Epithelial cell of proximal tubule (primary cell): Measurements from ENCODE around the gene RIOK1. TPM values are rescaled to one million over a fixed set of nuclear protein-coding genes. Genes with fewer than 3 reads are reported as not detected.

Source experiments
- DNase-seq: peaks from one replicate; pipeline ENCODE4 v3.0.0-alpha.2; 2011; ENCODE audit warnings: low read depth
- H3K4me3 ChIP-seq: 2 replicates; pipeline ENCODE4 v1.5.1; 2011; ENCODE audit warnings: low read depth, mild to moderate bottlenecking, low read length
- total RNA-seq: library from RNA; depleted of rRNA; stranded (reverse); fragments of >200 nt; gene quantifications from 2 replicates; pipeline ENCODE4 v1.2.3, GENCODE V29; 2015
- TF ChIP-seq, protein P1 (sequence below): conservative IDR thresholded peaks from 2 replicates; pipeline ENCODE4 v1.5.1; 2012; ENCODE audit warnings: low read depth, mild to moderate bottlenecking, low read length

Gene RIOK1
- total RNA-seq, 1 donor from 2014 or later: 9.5 TPM

DNA sequence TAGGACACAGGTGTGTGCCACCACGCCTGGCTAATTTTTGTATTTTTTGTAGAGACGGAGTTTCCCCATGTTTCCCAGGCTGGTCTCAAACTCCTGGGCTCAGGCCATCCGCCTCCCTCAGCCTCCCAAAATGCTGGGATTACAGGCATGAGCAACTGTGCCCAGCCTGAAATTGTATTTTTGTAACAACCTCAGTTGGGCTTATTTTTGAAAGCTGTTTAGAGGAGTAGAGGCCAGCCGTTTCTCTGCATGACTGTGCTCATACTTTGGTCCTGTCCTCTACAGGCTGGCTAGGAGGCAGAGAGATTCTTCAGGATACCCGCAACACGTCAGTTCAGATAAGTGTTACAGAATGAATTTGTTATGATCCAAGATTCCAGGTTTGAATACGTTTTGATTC, 22.2 kb upstream of the RIOK1 start:
- no peak overlapping the region for H3K4me3 ChIP-seq
- TF ChIP-seq, protein P1, sequence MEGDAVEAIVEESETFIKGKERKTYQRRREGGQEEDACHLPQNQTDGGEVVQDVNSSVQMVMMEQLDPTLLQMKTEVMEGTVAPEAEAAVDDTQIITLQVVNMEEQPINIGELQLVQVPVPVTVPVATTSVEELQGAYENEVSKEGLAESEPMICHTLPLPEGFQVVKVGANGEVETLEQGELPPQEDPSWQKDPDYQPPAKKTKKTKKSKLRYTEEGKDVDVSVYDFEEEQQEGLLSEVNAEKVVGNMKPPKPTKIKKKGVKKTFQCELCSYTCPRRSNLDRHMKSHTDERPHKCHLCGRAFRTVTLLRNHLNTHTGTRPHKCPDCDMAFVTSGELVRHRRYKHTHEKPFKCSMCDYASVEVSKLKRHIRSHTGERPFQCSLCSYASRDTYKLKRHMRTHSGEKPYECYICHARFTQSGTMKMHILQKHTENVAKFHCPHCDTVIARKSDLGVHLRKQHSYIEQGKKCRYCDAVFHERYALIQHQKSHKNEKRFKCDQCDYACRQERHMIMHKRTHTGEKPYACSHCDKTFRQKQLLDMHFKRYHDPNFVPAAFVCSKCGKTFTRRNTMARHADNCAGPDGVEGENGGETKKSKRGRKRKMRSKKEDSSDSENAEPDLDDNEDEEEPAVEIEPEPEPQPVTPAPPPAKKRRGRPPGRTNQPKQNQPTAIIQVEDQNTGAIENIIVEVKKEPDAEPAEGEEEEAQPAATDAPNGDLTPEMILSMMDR: no peak
- DNase-seq: no peak

GRCh38 chr6:7373739-7374138, 15.9 kb upstream of the RIOK1 start:
- DNase-seq: no peak
- H3K4me3 ChIP-seq: no peak overlapping the region
- TF ChIP-seq, protein P1: no peak

GRCh38 chr6:7377961-7378360, 11.6 kb upstream of the RIOK1 start:
- TF ChIP-seq, protein P1: no peak
- H3K4me3 ChIP-seq: no peak overlapping the region
- no peak for DNase-seq

GRCh38 chr6:7378740-7379139, 10.9 kb upstream of the RIOK1 start:
- TF ChIP-seq, protein P1: no peak
- no peak overlapping the region for H3K4me3 ChIP-seq
- no peak for DNase-seq

DNA sequence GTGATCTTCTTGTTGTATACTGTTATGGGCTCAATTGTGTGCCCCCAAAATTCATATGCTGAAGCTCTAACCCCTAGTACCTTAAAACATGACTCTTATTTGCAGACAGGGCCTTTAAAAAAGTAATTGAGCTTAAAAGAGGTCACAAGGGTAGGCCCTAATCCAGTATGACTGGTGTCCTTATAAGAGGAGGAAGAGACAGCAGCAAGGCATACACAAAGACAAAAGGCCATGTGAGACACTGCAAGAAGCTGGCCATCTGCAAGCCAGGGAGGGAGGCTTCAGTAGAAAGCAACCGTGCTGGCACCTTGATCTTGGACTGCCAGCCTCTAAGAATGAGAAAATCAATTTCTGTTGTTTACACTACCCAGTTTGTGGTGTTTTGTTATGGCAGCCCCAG, 8.5 kb upstream of the RIOK1 start:
- no peak overlapping the region for H3K4me3 ChIP-seq
- TF ChIP-seq, protein P1: no peak
- DNase-seq: no peak

DNA sequence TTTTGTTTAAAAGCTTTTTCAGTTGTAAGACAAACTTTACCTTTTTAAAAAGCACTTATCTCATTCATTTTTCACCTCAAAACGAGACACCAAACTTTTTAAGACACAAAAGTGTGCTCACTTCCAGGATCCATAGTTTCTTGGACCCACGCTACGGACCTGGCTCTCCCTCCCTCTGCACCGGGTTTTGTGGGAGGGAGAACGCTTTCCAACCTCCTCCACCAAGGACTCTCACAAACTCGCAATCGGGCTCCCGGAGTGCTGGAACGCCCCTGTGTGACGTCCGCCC, 502 bp upstream of the RIOK1 start:
- peak overlapping the region; percentile 66 for H3K4me3 ChIP-seq
- TF ChIP-seq, protein P1: no peak
- DNase-seq: no peak

DNA sequence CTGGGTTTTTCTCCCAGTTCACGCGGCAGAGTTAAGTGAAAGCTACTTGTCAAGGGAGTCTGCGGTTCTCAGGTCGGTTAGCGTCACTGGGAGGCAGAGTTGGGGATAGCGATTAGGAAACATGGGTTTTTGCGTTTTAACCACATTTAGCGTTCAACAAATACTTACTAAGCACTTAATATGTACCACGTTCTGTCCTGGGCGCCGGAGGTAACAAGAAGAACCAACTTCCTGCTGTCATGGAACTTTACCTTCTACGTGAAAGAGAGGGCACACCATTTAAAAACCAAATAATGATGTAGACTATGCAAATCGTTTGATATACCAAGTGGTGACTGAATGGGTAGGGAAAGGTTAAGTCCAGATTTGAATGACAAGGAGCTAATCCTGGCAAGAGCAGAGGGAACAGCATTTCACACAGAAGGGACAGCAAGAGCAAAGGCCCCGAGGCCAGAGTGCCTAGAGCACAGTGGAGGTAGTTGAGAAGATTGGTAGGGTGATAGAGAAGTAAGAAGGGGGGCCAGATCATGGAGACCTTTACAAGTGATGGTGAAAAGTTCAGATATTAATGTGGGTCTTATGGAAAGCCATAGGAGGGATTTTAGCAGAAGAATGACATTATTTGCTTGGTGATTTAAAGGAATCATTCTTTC, 744 bp downstream of the RIOK1 start:
- TF ChIP-seq, protein P1: peak; percentile 30
- peak overlapping the region; percentile 66 for H3K4me3 ChIP-seq
- no peak for DNase-seq
